Measurements from ENCODE around the gene HOXB8.

The HOXB8 gene

GRCh38 chr17:48631693-48632578 is 16.8 kb upstream of the HOXB8 start:
- in situ Hi-C loops (cut with MboI; ENCODE audit: low sequenced_read_pairs) = no loop called here
- Histone ChIP-seq H3K4me3 (no peak overlapping the region), H3K36me3 (replicated peaks) (no peaks in the 10 kb centered on the region), H3K27me3 (ENCODE audit: low read depth) (peaks cover 34% of the 10 kb centered on the region), H3K4me1 (peaks cover 3% of the 10 kb centered on the region), H3K9me3 (no peaks in the 10 kb centered on the region; the same call in 1 of the 2 replicates)
- DNase-seq (ENCODE audit: low spot score in 2 of 2) = no peak

DNA sequence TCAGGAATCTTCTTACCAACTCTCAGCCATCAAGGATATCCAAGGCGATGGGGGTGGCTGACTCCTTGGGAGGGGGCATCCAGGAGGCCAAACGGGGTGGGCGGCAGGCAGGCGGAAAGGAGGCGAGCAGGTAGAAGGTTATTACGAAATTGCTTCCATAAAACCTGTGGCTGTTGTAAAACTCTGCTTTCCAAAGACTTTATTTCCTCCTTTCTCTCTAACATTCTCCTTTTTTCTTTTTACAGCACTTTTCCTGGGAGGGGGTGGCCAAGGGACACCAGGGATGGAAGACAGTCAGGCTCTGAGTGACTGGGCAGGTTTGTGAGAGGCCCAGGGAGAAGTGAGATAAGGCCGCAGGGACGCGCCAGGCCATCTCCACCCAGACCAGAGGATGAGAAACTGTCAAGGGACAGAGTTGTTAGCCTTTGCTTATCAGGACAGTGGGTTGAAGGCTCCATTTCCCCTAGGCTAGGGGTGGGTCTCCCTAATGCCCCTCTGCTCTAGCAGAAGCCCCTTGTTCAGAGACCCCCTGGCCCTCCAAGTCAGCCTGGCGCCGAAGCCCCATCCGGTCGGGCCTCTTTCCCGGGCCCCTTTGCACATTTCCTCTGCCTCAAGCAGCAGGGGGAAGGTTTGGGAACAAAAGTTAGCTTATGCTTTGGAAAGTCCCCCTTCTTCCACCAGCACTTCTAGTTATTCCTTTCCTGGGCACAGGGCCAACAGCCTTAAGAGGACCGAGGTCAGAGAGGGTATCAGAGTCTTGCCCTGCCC is 16.0 kb upstream of the HOXB8 start:
- peak in 1 of 2 experiments; percentile 4 for DNase-seq (ENCODE audit: low spot score in 2 of 2)
- in situ Hi-C loops (cut with MboI; ENCODE audit: low sequenced_read_pairs) = no loop called here
- no peaks in the 10 kb centered on the region; the same call in 1 of the 2 replicates for H3K4me1 ChIP-seq
- H3K27me3 ChIP-seq (ENCODE audit: low read depth) = peaks cover 39% of the 10 kb centered on the region
- H3K36me3 ChIP-seq (replicated peaks) = no peaks in the 10 kb centered on the region
- H3K9me3 ChIP-seq = no peaks in the 10 kb centered on the region; the same call in 1 of the 2 replicates
- no peak overlapping the region for H3K4me3 ChIP-seq

- H3K36me3 ChIP-seq (replicated peaks) = no peaks in the 10 kb centered on the region
- no peaks in the 10 kb centered on the region; the same call in 1 of the 2 replicates for H3K9me3 ChIP-seq
- H3K4me3 ChIP-seq = no peak overlapping the region
- H3K4me1 ChIP-seq = no peaks in the 10 kb centered on the region; the same call in 1 of the 2 replicates
- in situ Hi-C loops (cut with MboI; ENCODE audit: low sequenced_read_pairs) = no loop called here
- peaks cover 46% of the 10 kb centered on the region for H3K27me3 ChIP-seq (ENCODE audit: low read depth)
- no peak for DNase-seq (ENCODE audit: low spot score in 2 of 2)
Observed at GRCh38 chr17:48630009-48630924, 15.2 kb upstream of the HOXB8 start.

DNA sequence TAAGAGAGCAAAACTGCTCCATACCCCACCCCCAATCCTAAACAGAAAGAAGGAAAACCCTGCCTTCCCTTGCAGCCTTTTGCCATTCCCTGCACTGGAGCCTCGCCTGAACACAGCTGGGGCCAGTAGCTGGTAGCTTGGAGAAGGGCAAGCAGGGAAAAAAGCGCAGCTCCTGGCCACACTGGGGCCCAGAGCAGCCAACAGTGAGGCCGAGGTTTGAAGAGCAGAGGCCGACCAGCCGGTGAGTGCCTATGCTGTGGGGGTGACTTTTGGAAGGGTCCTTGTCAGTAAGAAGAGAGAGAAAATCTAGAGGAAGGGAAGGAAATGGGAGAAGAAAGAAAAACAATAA is 14.3 kb upstream of the HOXB8 start:
- Histone ChIP-seq H3K4me3 (no peak overlapping the region), H3K9me3 (no peaks in the 10 kb centered on the region; the same call in 1 of the 2 replicates), H3K36me3 (replicated peaks) (no peaks in the 10 kb centered on the region), H3K27me3 (ENCODE audit: low read depth) (peaks cover 55% of the 10 kb centered on the region), H3K4me1 (no peaks in the 10 kb centered on the region; the same call in 1 of the 2 replicates)
- in situ Hi-C loops (cut with MboI; ENCODE audit: low sequenced_read_pairs) = no loop called here
- no peak for DNase-seq (ENCODE audit: low spot score in 2 of 2)

DNA sequence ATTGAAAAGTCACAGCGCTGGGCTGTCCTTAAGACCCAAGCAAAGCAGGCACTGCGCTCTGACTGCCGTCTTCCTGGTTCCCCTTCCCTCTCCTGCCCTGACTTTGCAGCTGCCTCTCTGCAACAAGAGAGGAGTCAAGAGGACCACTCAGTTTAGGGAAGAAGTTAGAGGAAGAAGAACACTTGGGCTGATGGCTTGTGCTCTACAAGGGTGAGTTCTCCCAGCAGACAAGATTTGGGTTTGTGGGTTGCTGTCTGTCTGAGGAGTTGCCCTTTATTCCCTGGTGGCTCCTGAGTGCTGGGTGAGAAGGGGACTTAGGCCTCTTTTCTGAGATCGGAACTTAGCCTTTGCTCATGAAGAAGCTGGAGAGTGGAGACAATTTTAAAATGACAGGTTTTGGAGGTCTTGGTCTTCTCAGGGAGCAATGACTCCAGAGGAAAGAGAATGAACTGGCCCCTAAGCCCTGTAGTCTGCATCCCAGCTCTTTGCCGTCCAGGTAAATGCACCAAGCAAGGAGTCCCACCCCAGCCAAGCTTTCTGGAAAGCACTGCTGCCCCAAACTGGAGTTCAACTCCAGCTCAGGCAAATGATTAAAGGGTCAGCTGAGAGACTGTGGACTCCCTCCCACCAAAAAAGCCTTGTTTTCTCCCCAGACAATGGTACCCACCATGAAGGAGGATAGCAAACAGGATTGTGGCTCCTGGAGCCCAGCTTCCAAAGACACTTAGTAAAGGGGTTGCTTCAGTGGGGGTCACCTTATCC is 13.7 kb upstream of the HOXB8 start:
- Histone ChIP-seq H3K4me1 (no peaks in the 10 kb centered on the region; the same call in 1 of the 2 replicates), H3K9me3 (no peaks in the 10 kb centered on the region), H3K27me3 (ENCODE audit: low read depth) (peaks cover 60% of the 10 kb centered on the region), H3K4me3 (no peak overlapping the region), H3K36me3 (replicated peaks) (no peaks in the 10 kb centered on the region)
- DNase-seq (ENCODE audit: low spot score in 2 of 2) = no peak
- in situ Hi-C loops (cut with MboI; ENCODE audit: low sequenced_read_pairs) = no loop called here

DNA sequence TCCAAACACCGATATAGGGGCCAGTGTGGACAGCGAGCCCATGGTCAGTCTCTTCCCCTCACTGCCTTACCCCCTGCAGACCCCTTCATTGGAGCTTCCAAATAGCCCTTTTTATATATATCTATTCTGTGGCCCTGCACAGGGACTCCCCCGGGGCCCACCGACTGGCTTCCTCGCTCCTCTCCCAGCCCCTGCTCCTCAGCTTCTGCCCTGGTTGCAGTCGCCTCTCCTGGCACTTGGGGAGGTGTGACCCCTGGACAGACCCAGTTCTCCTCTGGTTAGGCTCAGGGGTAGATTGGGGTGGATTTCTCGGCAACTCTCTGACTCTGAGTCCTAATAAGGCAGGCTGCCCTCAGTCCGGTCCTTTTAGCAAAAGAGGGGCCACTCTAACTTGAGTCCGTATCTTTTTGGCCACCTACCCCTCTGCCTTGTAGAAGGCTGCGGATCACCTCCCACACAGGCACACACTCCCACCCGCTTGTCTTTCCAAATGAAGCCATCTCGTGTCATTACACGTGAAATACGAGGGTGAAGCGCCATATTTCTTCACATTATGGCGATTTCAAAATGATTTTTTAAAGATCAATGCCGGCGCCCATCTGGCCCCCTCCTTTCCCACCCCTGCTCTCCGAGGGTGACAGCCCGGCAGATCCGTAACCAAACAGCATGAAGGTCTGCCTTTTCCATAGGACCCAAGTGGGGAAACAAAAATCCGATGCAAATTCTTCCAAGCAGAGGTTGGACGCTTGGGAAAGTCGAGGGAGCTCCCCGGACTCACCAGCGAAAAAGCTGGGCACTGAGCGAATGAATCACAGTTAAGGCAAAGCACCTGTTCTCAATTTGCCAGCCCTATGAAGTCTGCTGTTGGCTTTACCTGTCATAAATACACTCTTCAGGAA is 12.8 kb upstream of the HOXB8 start:
- Histone ChIP-seq H3K4me3 (no peak overlapping the region), H3K27me3 (ENCODE audit: low read depth) (peaks cover 70% of the 10 kb centered on the region), H3K36me3 (replicated peaks) (no peaks in the 10 kb centered on the region), H3K9me3 (no peaks in the 10 kb centered on the region), H3K4me1 (no peaks in the 10 kb centered on the region)
- DNase-seq (ENCODE audit: low spot score in 2 of 2) = no peak
- in situ Hi-C loops (cut with MboI; ENCODE audit: low sequenced_read_pairs) = no loop called here

GRCh38 chr17:48627118-48627597 is 12.1 kb upstream of the HOXB8 start:
- DNase-seq (ENCODE audit: low spot score in 2 of 2) = no peak
- no peaks in the 10 kb centered on the region for H3K9me3 ChIP-seq
- H3K4me3 ChIP-seq = no peak overlapping the region
- H3K4me1 ChIP-seq = no peaks in the 10 kb centered on the region
- in situ Hi-C loops (cut with MboI; ENCODE audit: low sequenced_read_pairs) = no loop called here
- H3K36me3 ChIP-seq (replicated peaks) = no peaks in the 10 kb centered on the region
- peaks cover 77% of the 10 kb centered on the region for H3K27me3 ChIP-seq (ENCODE audit: low read depth)

GRCh38 chr17:48626245-48627117 is 11.4 kb upstream of the HOXB8 start, which contains the start of gene HOXB9:
Gene HOXB9 (minus strand): TSS chr17:48626358. CDS start chr17:48626269, 89 bp downstream.
- Histone ChIP-seq H3K4me3 (peak within 1 kb of the TSS; percentile 39), H3K36me3 (replicated peaks) (no peaks in the 10 kb centered on the region), H3K9me3 (no peaks in the 10 kb centered on the region), H3K27me3 (ENCODE audit: low read depth) (peaks cover 82% of the 10 kb centered on the region), H3K4me1 (no peaks in the 10 kb centered on the region)
- peak in 1 of 2 experiments; percentile 63 for DNase-seq (ENCODE audit: low spot score in 2 of 2)
- in situ Hi-C loops (cut with MboI; ENCODE audit: low sequenced_read_pairs) = no loop called here

DNA sequence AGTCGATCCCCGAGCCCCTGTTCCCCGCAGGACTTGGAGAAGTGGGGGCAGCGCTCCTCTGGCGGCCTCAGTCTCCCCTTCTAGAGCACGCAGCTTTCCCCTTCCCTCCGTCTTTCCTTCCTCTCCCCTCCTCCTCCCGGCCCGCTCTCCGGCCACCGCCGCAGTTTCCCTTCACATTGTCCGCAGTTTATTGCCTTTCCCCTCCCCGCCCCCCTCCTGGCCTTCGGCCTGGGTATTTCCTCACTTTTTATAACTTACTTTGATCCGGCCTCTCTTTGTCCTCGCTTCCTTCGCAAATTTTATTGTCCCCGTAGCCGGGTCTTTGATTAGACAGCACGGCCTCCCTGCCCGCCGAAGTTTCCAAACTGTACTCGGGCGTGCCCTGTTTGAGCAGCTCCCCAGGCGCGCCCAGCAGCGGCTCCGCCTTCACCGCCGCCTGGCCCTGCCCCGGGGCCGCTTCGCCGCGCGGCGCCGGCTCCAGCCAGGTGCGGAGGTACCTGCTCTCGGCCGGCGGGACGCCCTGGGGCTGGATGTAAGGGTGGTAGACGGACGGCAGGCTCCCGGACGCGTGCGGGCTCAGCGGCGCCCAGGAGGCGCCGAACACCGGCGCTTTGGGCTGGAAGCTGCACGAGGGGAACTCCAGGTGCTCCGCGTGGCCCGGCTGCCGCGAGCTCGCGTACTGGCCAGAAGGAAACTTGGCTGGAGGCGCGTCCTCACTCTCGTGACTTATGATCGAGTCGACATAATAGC is 10.6 kb upstream of the HOXB8 start:
- Histone ChIP-seq H3K4me1 (no peaks in the 10 kb centered on the region), H3K4me3 (peak overlapping the region; percentile 39), H3K36me3 (replicated peaks) (no peaks in the 10 kb centered on the region), H3K9me3 (no peaks in the 10 kb centered on the region), H3K27me3 (ENCODE audit: low read depth) (peaks cover 84% of the 10 kb centered on the region)
- DNase-seq (ENCODE audit: low spot score in 2 of 2) = peak; percentile 33 to 69
- in situ Hi-C loops (cut with MboI; ENCODE audit: low sequenced_read_pairs) = no loop called here

- peak overlapping the region; percentile 39 for H3K4me3 ChIP-seq
- H3K27me3 ChIP-seq (ENCODE audit: low read depth) = peaks cover 85% of the 10 kb centered on the region
- H3K36me3 ChIP-seq (replicated peaks) = no peaks in the 10 kb centered on the region
- no peaks in the 10 kb centered on the region for H3K4me1 ChIP-seq
- peak; percentile 19 to 58 for DNase-seq (ENCODE audit: low spot score in 2 of 2)
- in situ Hi-C loops (cut with MboI; ENCODE audit: low sequenced_read_pairs) = loop anchor here (5.0 kb wide), 1 partner anchor 598 kb away; no protein-coding TSS in a partner anchor
- no peaks in the 10 kb centered on the region for H3K9me3 ChIP-seq
Observed at GRCh38 chr17:48624544-48625494, 9.7 kb upstream of the HOXB8 start.
